GM12878 (cell line): ENCODE data around the gene HMOX2. TPM values are rescaled to one million over a fixed set of nuclear protein-coding genes. Genes with fewer than 3 reads are reported as not detected.

Source experiments
- ATAC-seq: fragments of 200-7000 bp; cut with Tn5 transposase; 3 replicates; pipeline ENCODE4 v1.9.1; 2020; ENCODE audit warnings: mild to moderate bottlenecking, moderate library complexity
- BruUV-seq: library from RNA; stranded (reverse); fragments of 400-500 nt; replicated peaks from 2 replicates; lab custom pipeline; 2021; lab: Mats Ljungman, UMichigan
- CTCF ChIA-PET: fragments of 300-600 bp; sonication (Branson Sonifier 250); formaldehyde crosslinking; extraction: SDS; loops from one replicate; lab custom pipeline; 2021; ENCODE audit warnings: inconsistent platforms; lab: Yijun Ruan, JAX
- POLR2A ChIA-PET: fragments of 350-600 bp; formaldehyde crosslinking; extraction: SDS; loops from one replicate; lab custom pipeline; 2021; ENCODE audit warnings: inconsistent platforms; lab: Charles Lee
- RAD21 ChIA-PET: fragments of 300-600 bp; sonication (Branson Sonifier 250); formaldehyde crosslinking; loops from one replicate; lab custom pipeline; 2023; ENCODE audit warnings: antibody characterized with exemption; ENCODE audit not compliant: unreplicated experiment; lab: Charles Lee
- SMC1A ChIA-PET: fragments of 300-600 bp; sonication (Branson Sonifier 250); formaldehyde crosslinking; loops from one replicate; lab custom pipeline; 2023; ENCODE audit not compliant: unreplicated experiment, uncharacterized antibody; lab: Charles Lee
- DNase-seq: peaks from one replicate; pipeline ENCODE4 v3.0.0-alpha.2; 2011; ENCODE audit warnings: low read depth, low spot score
- FAIRE-seq: peaks from 3 replicates; lab custom pipeline; 2011; peaks lifted over from hg19 to GRCh38; lab: Jason Lieb, UNC
- H2AFZ ChIP-seq: 2 replicates; pipeline ENCODE4 v1.6.0; 2011; ENCODE audit warnings: low read depth, low read length, control low read depth; ENCODE audit not compliant: control insufficient read depth
- H3K27ac ChIP-seq: 2 replicates; pipeline ENCODE4 v1.5.1; 2011; ENCODE audit warnings: control low read depth; ENCODE audit not compliant: control insufficient read depth, insufficient read depth
- H3K27me3 ChIP-seq, 2 experiments: replicated peaks in 1 of 2; 2 replicates each; pipeline versions ENCODE4 v1.6.0 to v1.6.1; 2011; ENCODE audit warnings: low read length in 1 of 2; ENCODE audit not compliant: control insufficient read depth in 2 of 2, insufficient read depth in 2 of 2
- H3K36me3 ChIP-seq, 2 experiments: 2 replicates each; pipeline ENCODE4 v1.5.1; 2011; ENCODE audit warnings: low read length in 1 of 2; ENCODE audit not compliant: control insufficient read depth in 2 of 2, insufficient read depth in 2 of 2
- H3K4me1 ChIP-seq: 2 replicates; pipeline ENCODE4 v1.6.1; 2011; ENCODE audit warnings: mild to moderate bottlenecking, low read length, moderate library complexity, mixed read lengths; ENCODE audit not compliant: control insufficient read depth, insufficient read depth
- H3K4me2 ChIP-seq: 2 replicates; pipeline ENCODE4 v1.6.0; 2011; ENCODE audit warnings: control low read depth; ENCODE audit not compliant: control insufficient read depth, insufficient read depth
- H3K4me3 ChIP-seq: fragments of 200-600 bp; sonication (generic); 2 replicates; pipeline ENCODE4 v1.5.1; 2016
- H3K79me2 ChIP-seq: 2 replicates; pipeline ENCODE4 v1.6.0; 2011; ENCODE audit warnings: low read length; ENCODE audit not compliant: control insufficient read depth, insufficient read depth
- H3K9ac ChIP-seq: 2 replicates; pipeline ENCODE4 v1.8.0; 2011; ENCODE audit warnings: low read length, control low read depth, mixed read lengths; ENCODE audit not compliant: control insufficient read depth, insufficient read depth
- H3K9me3 ChIP-seq: replicated peaks from 3 replicates; pipeline ENCODE4 v1.5.1; 2011; ENCODE audit warnings: mild to moderate bottlenecking, low read length; ENCODE audit not compliant: control insufficient read depth, insufficient read depth
- H4K20me1 ChIP-seq: 2 replicates; pipeline ENCODE4 v1.6.0; 2011; ENCODE audit not compliant: control insufficient read depth, insufficient read depth
- ASH2L ChIP-seq: fragments of 300-600, 200-600 bp; sonication (generic); IDR thresholded peaks from 2 replicates; pipeline ENCODE4 v1.6.1; 2017; ENCODE audit warnings: low read depth, mild to moderate bottlenecking, borderline replicate concordance
- BMI1 ChIP-seq: fragments of 450-650 bp; IDR thresholded peaks from 2 replicates; pipeline ENCODE4 v1.6.1; 2016; ENCODE audit warnings: mild to moderate bottlenecking, moderate library complexity, borderline replicate concordance
- CREB1 ChIP-seq: IDR thresholded peaks from 2 replicates; pipeline ENCODE4 v1.6.1; 2012; ENCODE audit warnings: low read depth, mild to moderate bottlenecking, inconsistent platforms
- EZH2 ChIP-seq: IDR thresholded peaks from 2 replicates; pipeline ENCODE4 v1.6.1; 2012; ENCODE audit warnings: low read depth, mild to moderate bottlenecking, control low read depth, inconsistent platforms, low read length, borderline replicate concordance; ENCODE audit not compliant: control insufficient read depth
- GABPA ChIP-seq: IDR thresholded peaks from 2 replicates; pipeline ENCODE4 v1.6.1; 2014; ENCODE audit warnings: antibody characterized with exemption, low read depth, mild to moderate bottlenecking, inconsistent platforms
- GATAD2B ChIP-seq: fragments of 450-650 bp; conservative IDR thresholded peaks from 2 replicates; pipeline ENCODE4 v1.6.1; 2017; ENCODE audit warnings: low read depth, mild to moderate bottlenecking, moderate library complexity
- IKZF2 ChIP-seq, 2 experiments: fragments of 450-650 bp; IDR thresholded peaks; 2 replicates each; pipeline ENCODE4 v1.6.1; 2017; ENCODE audit warnings: mild to moderate bottlenecking in 2 of 2, moderate library complexity in 2 of 2
- JUND ChIP-seq: IDR thresholded peaks from 2 replicates; pipeline ENCODE4 v1.6.1; 2012; ENCODE audit warnings: low read depth, mild to moderate bottlenecking, low read length, improper control_type of control experiment, moderate library complexity
- MTA3 ChIP-seq: IDR thresholded peaks from 2 replicates; pipeline ENCODE4 v1.6.1; 2012; ENCODE audit warnings: low read length, inconsistent platforms, borderline replicate concordance
- NFYB ChIP-seq: IDR thresholded peaks from 2 replicates; pipeline ENCODE4 v1.6.1; 2011; ENCODE audit warnings: low read depth, mild to moderate bottlenecking, low read length, improper control_type of control experiment, moderate library complexity; ENCODE audit not compliant: insufficient read depth
- PML ChIP-seq: IDR thresholded peaks from 2 replicates; pipeline ENCODE4 v1.6.1; 2012; ENCODE audit warnings: low read length, inconsistent platforms
- SMC3 ChIP-seq: IDR thresholded peaks from 2 replicates; pipeline ENCODE4 v1.6.1; 2011; ENCODE audit warnings: low read length, improper control_type of control experiment, borderline replicate concordance
- SPI1 ChIP-seq: IDR thresholded peaks from 2 replicates; pipeline ENCODE4 v1.6.1; 2011; ENCODE audit warnings: low read depth, mild to moderate bottlenecking, low read length, moderate library complexity, borderline replicate concordance; ENCODE audit not compliant: insufficient read depth
- STAT1 ChIP-seq: fragments of 450-650 bp; conservative IDR thresholded peaks from 2 replicates; pipeline ENCODE4 v1.6.1; 2014; ENCODE audit warnings: antibody characterized with exemption, mild to moderate bottlenecking
- TAF1 ChIP-seq: IDR thresholded peaks from 2 replicates; pipeline ENCODE4 v1.6.1; 2011; ENCODE audit warnings: mild to moderate bottlenecking, low read depth, low read length, borderline replicate concordance
- TARDBP ChIP-seq: IDR thresholded peaks from 2 replicates; pipeline ENCODE4 v1.6.1; 2016; ENCODE audit warnings: borderline replicate concordance
- USF1 ChIP-seq: IDR thresholded peaks from 2 replicates; pipeline ENCODE4 v1.6.1; 2011; ENCODE audit warnings: borderline replicate concordance, low read depth, mild to moderate bottlenecking, moderate library complexity, mixed read lengths, low read length; ENCODE audit not compliant: insufficient read depth; ENCODE audit errors: extremely low read length
- ZNF274 ChIP-seq: IDR thresholded peaks from one replicate; pipeline ENCODE4 v1.8.0; 2011; ENCODE audit not compliant: insufficient read length, insufficient read depth
- WGBS: methylation state at CpG from one replicate; pipeline ENCODE4 v1.1.6; 2016; ENCODE audit warnings: low lambda C conversion rate; ENCODE audit not compliant: insufficient replicate concordance, insufficient coverage; ENCODE audit errors: missing lambda C conversion rate; 5-methylcytosine and 5-hydroxymethylcytosine counted together
- in situ Hi-C: fragments of 300-500 bp; cut with MboI; formaldehyde crosslinking; loops from 9 replicates; pipeline ENCODE4 v1.14.3; 2018; ENCODE audit warnings: mixed read lengths
- intact Hi-C: fragments of 100-400 bp; cut with micrococcal nuclease; formaldehyde crosslinking; loops from one replicate; pipeline ENCODE4 v1.14.2; 2022; ENCODE audit not compliant: unreplicated experiment
- polyA plus RNA-seq, 11 experiments: library from polyadenylated mRNA; depleted of rRNA in 4 of 11; unstranded in 6 of 11; stranded (reverse) in 5 of 11; fragments of >200 nt; fragmentation: Nextera tagmentation in 4 of 11; fragmentation: Illumina TruSeq in 1 of 11; extraction: Ambion mirVana in 4 of 11; extraction: Trizol in 1 of 11; gene quantifications; 1 replicate in 1 of 11; 2 replicates in 10 of 11; pipeline versions ENCODE4 v1.2.1 to v1.2.3, GENCODE V29; 2011 to 2016; ENCODE audit warnings: inconsistent platforms in 2 of 11, missing spikeins in 2 of 11, low read depth in 1 of 11
- total RNA-seq, 4 experiments: library from RNA; depleted of rRNA in 3 of 4; stranded (reverse); fragments of >200 nt in 3 of 4; fragmentation: Illumina TruSeq in 1 of 4; extraction: Trizol in 1 of 4; gene quantifications; 2 replicates each; pipeline versions ENCODE4 v1.2.1 to v1.2.3, GENCODE V29; 2013 to 2021
- TF ChIP-seq, protein P1 (sequence below): fragments of 450-650 bp; IDR thresholded peaks from 2 replicates; pipeline ENCODE4 v1.6.1; 2017; ENCODE audit warnings: mild to moderate bottlenecking, moderate library complexity

HMOX2 gene
- total and polyA plus RNA-seq, 10 of the 15 experiments (the other 5 are each of a cell fraction or from before 2014, with no cell fraction given), result 26.4 to 111 (median 57.8) TPM

- ATAC-seq (peak; percentile 80), DNase-seq (peak; percentile 82), FAIRE-seq (peak; percentile 71)
- Histone ChIP-seq H4K20me1 (no peaks in the 10 kb centered on the region), H3K4me1 (peaks cover 4% of the 10 kb centered on the region; the same call in 1 of the 2 replicates), H3K27ac (peak within 1 kb of the TSS; percentile 77), H3K4me3 (peak within 1 kb of the TSS; percentile 98), H3K27me3 (no peaks in the 10 kb centered on the region), H3K36me3 (no peaks in the 10 kb centered on the region), H3K9ac (peak within 1 kb of the TSS; percentile 78), H3K4me2 (peak within 1 kb of the TSS; percentile 86), H2AFZ (peak within 1 kb of the TSS; percentile 73), H3K9me3 (no peaks in the 10 kb centered on the region), H3K79me2 (peaks cover 34% of the 10 kb centered on the region)
- RAD21 ChIA-PET, result interaction anchor here (0.6 to 2.3 kb wide), 3 partner anchors 16 to 142 kb away, joined by 3 to 7 read pairs (median 3); no protein-coding TSS in a partner anchor
- in situ Hi-C loops, result no loop called here
- POLR2A ChIA-PET, result interaction anchor here (0.5 to 4.1 kb wide), 3 partner anchors 16 to 364 kb away, joined by 4 to 33 read pairs (median 4); partner anchors contain the start of gene CORO7
- intact Hi-C loops, result loop anchor here (5.0 to 10.0 kb wide), 2 partner anchors 47 to 120 kb away; partner anchors contain the start of genes DNAJA3 and PAM16
- WGBS, result 4% methylated on average over 37 of the region's 60 CpGs
- SMC1A ChIA-PET, result interaction anchor here (1.1 to 1.2 kb wide), 2 partner anchors 16 to 41 kb away, joined by 3 read pairs; no protein-coding TSS in a partner anchor
- CTCF ChIA-PET, result interaction anchor here (0.6 to 2.9 kb wide), 2 partner anchors 31 to 217 kb away, joined by 3 to 12 read pairs; no protein-coding TSS in a partner anchor
- BruUV-seq, result TSS peak; percentile 68
- TF ChIP-seq TARDBP, result no peak
- TF ChIP-seq JUND, result no peak
- no peak for TF ChIP-seq SMC3
- no peak for TF ChIP-seq SPI1
- TF ChIP-seq GATAD2B, result peak; percentile 84
- TF ChIP-seq IKZF2 (IDR thresholded peaks at IDR 0.05), result peak; percentile 21 to 38; a peak in 1 of 4 replicates
- no peak for TF ChIP-seq ZNF274
- TF ChIP-seq ASH2L, result no peak
- TF ChIP-seq PML, result 0 out of 2 replicates have a peak, but pooled peaks have one; percentile 51
- peak; percentile 73; the same call in 1 of the 2 replicates for TF ChIP-seq TAF1
- peak; percentile 79 for TF ChIP-seq CREB1
- TF ChIP-seq EZH2, result no peak
- no peak for TF ChIP-seq GABPA
- peak; percentile 78 for TF ChIP-seq USF1
- peak; percentile 45; the same call in 1 of the 2 replicates for TF ChIP-seq NFYB
- TF ChIP-seq STAT1, result no peak
- TF ChIP-seq BMI1, result no peak
- TF ChIP-seq, protein P1, sequence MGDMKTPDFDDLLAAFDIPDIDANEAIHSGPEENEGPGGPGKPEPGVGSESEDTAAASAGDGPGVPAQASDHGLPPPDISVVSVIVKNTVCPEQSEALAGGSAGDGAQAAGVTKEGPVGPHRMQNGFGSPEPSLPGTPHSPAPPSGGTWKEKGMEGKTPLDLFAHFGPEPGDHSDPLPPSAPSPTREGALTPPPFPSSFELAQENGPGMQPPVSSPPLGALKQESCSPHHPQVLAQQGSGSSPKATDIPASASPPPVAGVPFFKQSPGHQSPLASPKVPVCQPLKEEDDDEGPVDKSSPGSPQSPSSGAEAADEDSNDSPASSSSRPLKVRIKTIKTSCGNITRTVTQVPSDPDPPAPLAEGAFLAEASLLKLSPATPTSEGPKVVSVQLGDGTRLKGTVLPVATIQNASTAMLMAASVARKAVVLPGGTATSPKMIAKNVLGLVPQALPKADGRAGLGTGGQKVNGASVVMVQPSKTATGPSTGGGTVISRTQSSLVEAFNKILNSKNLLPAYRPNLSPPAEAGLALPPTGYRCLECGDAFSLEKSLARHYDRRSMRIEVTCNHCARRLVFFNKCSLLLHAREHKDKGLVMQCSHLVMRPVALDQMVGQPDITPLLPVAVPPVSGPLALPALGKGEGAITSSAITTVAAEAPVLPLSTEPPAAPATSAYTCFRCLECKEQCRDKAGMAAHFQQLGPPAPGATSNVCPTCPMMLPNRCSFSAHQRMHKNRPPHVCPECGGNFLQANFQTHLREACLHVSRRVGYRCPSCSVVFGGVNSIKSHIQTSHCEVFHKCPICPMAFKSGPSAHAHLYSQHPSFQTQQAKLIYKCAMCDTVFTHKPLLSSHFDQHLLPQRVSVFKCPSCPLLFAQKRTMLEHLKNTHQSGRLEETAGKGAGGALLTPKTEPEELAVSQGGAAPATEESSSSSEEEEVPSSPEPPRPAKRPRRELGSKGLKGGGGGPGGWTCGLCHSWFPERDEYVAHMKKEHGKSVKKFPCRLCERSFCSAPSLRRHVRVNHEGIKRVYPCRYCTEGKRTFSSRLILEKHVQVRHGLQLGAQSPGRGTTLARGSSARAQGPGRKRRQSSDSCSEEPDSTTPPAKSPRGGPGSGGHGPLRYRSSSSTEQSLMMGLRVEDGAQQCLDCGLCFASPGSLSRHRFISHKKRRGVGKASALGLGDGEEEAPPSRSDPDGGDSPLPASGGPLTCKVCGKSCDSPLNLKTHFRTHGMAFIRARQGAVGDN, result peak; percentile 81
- TF ChIP-seq MTA3, result no peak
Observed at GRCh38 chr16:4474192-4474961, 1.8 kb upstream of the HMOX2 start, which contains the start of gene NMRAL1. NMRAL1 (minus strand) TSS chr16:4474625; CDS start chr16:4474132, 493 bp downstream.
